Progenitor cell of endocrine pancreas (in vitro differentiated cells): ENCODE results near the gene BPIFB1. TPM values are rescaled to one million over a fixed set of nuclear protein-coding genes. Genes with fewer than 3 reads are reported as not detected.

Experiments used
- DNase-seq: peaks from one replicate; pipeline ENCODE4 v3.0.0; 2021; ENCODE audit warnings: low spot score; ENCODE audit not compliant: unreplicated experiment
- H3K27ac Mint-ChIP-seq: 2 replicates; pipeline ENCODE4 v1.8.0; 2021; ENCODE audit warnings: mild to moderate bottlenecking, moderate library complexity, mixed read lengths
- H3K27me3 Mint-ChIP-seq: 2 replicates; pipeline ENCODE4 v1.8.0; 2021; ENCODE audit warnings: mixed read lengths
- H3K36me3 Mint-ChIP-seq: 2 replicates; pipeline ENCODE4 v1.8.0; 2022; ENCODE audit warnings: mixed read lengths; ENCODE audit not compliant: insufficient read depth
- H3K4me1 Mint-ChIP-seq: 2 replicates; pipeline ENCODE4 v1.8.0; 2021; ENCODE audit warnings: low read depth, mixed read lengths
- H3K4me3 Mint-ChIP-seq: 2 replicates; pipeline ENCODE4 v1.8.0; 2021; ENCODE audit warnings: low read depth, mild to moderate bottlenecking, moderate library complexity, mixed read lengths
- H3K9me3 Mint-ChIP-seq: 2 replicates; pipeline ENCODE4 v1.8.0; 2021; ENCODE audit warnings: low read depth, mixed read lengths
- CTCF ChIP-seq: fragments of 200-600 bp; sonication (generic); IDR thresholded peaks from one replicate; pipeline ENCODE4 v1.5.0; 2021; ENCODE audit warnings: antibody characterized with exemption, mild to moderate bottlenecking; ENCODE audit not compliant: unreplicated experiment
- total RNA-seq: library from RNA; stranded (reverse); gene quantifications from 2 replicates; pipeline ENCODE4 v1.2.1, GENCODE V29; 2021

The BPIFB1 gene
- total RNA-seq, 1 donor from 2014 or later: not detected

- Mint-ChIP-seq H3K4me3 (no peak overlapping the region), H3K27ac (no peak overlapping the region)
- no peak for TF ChIP-seq CTCF
Measured at GRCh38 chr20:33308668-33309067, 25.7 kb downstream of the BPIFB1 start.

GRCh38 chr20:33309631-33310030 is 26.6 kb downstream of the BPIFB1 start:
- no peak overlapping the region for H3K4me3 Mint-ChIP-seq
- peaks cover 3% of the 10 kb centered on the region for H3K27me3 Mint-ChIP-seq
- no peaks in the 10 kb centered on the region for H3K36me3 Mint-ChIP-seq
- no peak for TF ChIP-seq CTCF
- DNase-seq: no peak
- no peak overlapping the region for H3K27ac Mint-ChIP-seq
- H3K9me3 Mint-ChIP-seq: peaks cover 3% of the 10 kb centered on the region
- H3K4me1 Mint-ChIP-seq: no peaks in the 10 kb centered on the region

More at GRCh38 chr20:33308668-33309067, 25.7 kb downstream of the BPIFB1 start:
- no peaks in the 10 kb centered on the region for H3K4me1 Mint-ChIP-seq
- H3K36me3 Mint-ChIP-seq: no peaks in the 10 kb centered on the region
- H3K27me3 Mint-ChIP-seq: peaks cover 3% of the 10 kb centered on the region
- DNase-seq: no peak
- peaks cover 3% of the 10 kb centered on the region for H3K9me3 Mint-ChIP-seq

GRCh38 chr20:33310327-33310899 is 27.4 kb downstream of the BPIFB1 start:
- Mint-ChIP-seq H3K4me3 (no peak overlapping the region), H3K36me3 (no peaks in the 10 kb centered on the region), H3K9me3 (peaks cover 3% of the 10 kb centered on the region), H3K27me3 (peaks cover 6% of the 10 kb centered on the region), H3K4me1 (no peaks in the 10 kb centered on the region), H3K27ac (no peak overlapping the region)
- no peak for TF ChIP-seq CTCF
- no peak for DNase-seq

- H3K4me1 Mint-ChIP-seq: no peaks in the 10 kb centered on the region
- no peak overlapping the region for H3K27ac Mint-ChIP-seq
- no peak for DNase-seq
- no peak overlapping the region for H3K4me3 Mint-ChIP-seq
- TF ChIP-seq CTCF: no peak
- H3K36me3 Mint-ChIP-seq: no peaks in the 10 kb centered on the region
- H3K27me3 Mint-ChIP-seq: peaks cover 4% of the 10 kb centered on the region
- H3K9me3 Mint-ChIP-seq: peaks cover 3% of the 10 kb centered on the region
Measured at GRCh38 chr20:33311011-33311410, 28.0 kb downstream of the BPIFB1 start.

- H3K4me1 Mint-ChIP-seq: no peaks in the 10 kb centered on the region
- TF ChIP-seq CTCF: no peak
- peaks cover 3% of the 10 kb centered on the region for H3K9me3 Mint-ChIP-seq
- H3K27ac Mint-ChIP-seq: no peak overlapping the region
- no peak overlapping the region for H3K4me3 Mint-ChIP-seq
- H3K27me3 Mint-ChIP-seq: peaks cover 4% of the 10 kb centered on the region
- H3K36me3 Mint-ChIP-seq: no peaks in the 10 kb centered on the region
- no peak for DNase-seq
Measured at GRCh38 chr20:33311996-33312395, 29.0 kb downstream of the BPIFB1 start.
